ENCODE results near the gene SSBP3. TPM values are rescaled to one million over a fixed set of nuclear protein-coding genes. Genes with fewer than 3 reads are reported as not detected.

Gene SSBP3
- total and polyA plus RNA-seq, 9 of the 15 experiments (the other 6 are each of a cell fraction or from before 2014, with no cell fraction given) = 8.7 to 108 (median 33.8) TPM

DNA sequence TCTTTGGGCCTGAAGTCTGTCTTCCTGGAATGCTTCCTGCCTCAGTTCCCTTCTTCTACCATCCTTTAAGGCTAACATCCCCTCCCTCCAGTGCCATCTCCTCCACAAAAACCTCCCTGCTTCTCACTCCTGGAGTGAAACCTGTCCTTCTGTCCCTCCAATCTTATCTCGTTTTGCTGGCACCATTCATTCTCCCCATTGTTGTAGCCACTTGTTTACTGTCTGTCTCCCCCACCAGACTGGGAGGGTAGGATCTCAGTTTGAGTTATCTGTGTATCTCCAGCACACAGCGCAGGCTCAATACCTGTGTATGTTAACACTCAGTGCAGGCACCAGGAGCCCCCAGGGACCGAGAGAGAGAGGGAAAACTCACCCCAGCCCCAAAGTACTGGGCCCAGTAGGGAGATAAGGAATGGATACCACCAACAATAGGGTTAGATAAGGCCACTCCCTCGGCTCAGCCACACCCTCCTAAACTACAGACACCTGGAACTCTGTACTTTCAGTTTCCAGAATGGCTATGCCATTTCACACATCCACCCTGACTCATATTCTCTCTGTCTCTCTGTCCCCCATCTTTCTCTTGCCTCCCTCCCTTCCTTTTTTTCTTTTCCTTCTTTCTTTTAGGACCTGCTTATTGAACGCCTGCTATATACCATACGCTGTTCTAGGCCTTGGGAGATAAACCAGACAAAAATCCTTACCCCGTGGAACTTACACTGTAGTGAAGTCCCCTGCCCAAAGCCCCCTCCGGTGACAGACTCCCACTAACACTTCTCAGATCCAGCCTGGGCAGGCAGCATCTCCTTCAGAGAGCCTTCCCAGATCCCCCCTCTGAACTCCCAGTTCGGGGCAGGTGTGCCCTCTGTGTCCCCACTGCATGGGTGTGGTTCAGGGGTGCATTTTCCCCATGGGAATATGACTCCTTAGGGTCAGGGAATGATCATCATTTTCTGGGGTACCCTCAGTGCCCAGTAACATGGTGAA, 3.3 kb upstream of the SSBP3 start (continued):
- TF ChIP-seq COPS2 (conservative IDR thresholded peaks at IDR 0.05) (no peak), DMBX1 (CRISPR knock-in tag; IDR thresholded peaks at IDR 0.05; ENCODE audit: borderline replicate concordance) (no peak), HNRNPUL1 (IDR thresholded peaks at IDR 0.05; ENCODE audit: low read length) (no peak)
- TF ChIP-seq, protein P1, sequence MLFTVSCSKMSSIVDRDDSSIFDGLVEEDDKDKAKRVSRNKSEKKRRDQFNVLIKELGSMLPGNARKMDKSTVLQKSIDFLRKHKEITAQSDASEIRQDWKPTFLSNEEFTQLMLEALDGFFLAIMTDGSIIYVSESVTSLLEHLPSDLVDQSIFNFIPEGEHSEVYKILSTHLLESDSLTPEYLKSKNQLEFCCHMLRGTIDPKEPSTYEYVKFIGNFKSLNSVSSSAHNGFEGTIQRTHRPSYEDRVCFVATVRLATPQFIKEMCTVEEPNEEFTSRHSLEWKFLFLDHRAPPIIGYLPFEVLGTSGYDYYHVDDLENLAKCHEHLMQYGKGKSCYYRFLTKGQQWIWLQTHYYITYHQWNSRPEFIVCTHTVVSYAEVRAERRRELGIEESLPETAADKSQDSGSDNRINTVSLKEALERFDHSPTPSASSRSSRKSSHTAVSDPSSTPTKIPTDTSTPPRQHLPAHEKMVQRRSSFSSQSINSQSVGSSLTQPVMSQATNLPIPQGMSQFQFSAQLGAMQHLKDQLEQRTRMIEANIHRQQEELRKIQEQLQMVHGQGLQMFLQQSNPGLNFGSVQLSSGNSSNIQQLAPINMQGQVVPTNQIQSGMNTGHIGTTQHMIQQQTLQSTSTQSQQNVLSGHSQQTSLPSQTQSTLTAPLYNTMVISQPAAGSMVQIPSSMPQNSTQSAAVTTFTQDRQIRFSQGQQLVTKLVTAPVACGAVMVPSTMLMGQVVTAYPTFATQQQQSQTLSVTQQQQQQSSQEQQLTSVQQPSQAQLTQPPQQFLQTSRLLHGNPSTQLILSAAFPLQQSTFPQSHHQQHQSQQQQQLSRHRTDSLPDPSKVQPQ (CRISPR knock-in tag; IDR thresholded peaks at IDR 0.05; ENCODE audit: borderline replicate concordance) = no peak
